ENCODE measurements around the gene SMIM3. TPM values are rescaled to one million over a fixed set of nuclear protein-coding genes. Genes with fewer than 3 reads are reported as not detected.

The SMIM3 gene
- total and polyA plus RNA-seq, 2 of the 13 experiments (the other 11 are each of a cell fraction or from before 2014, with no cell fraction given), result 11.6 to 96.7 TPM

DNA sequence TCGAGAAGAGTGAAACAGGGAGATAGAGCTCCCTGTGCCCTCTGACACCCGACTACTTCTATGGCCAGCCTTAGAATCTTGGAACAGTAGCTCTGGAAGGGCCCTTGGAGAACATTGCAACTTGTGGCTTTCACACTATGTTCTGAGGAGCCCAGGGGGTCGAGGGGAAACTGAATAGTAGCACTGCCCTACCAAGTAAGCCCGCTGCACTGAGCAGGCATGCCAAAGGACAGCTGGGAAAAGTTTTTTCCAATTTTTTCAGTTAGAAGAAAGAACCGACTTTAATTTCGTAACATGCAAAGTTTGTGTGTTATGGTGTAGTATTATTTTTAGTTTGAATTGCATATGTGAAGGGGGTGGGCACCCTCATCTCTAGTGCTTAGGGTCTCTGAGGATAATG, 10.9 kb downstream of the SMIM3 start:
- POLR2A ChIA-PET, result no interaction called here

GRCh38 chr5:150789943-150790611, 11.5 kb downstream of the SMIM3 start:
- DNase-seq (ENCODE audit: low spot score) (no peak), ATAC-seq (no peak), FAIRE-seq (no peak)
- no peak for TF ChIP-seq ZNF678 (CRISPR knock-in tag; IDR thresholded peaks at IDR 0.05)
- TF ChIP-seq, protein P1, sequence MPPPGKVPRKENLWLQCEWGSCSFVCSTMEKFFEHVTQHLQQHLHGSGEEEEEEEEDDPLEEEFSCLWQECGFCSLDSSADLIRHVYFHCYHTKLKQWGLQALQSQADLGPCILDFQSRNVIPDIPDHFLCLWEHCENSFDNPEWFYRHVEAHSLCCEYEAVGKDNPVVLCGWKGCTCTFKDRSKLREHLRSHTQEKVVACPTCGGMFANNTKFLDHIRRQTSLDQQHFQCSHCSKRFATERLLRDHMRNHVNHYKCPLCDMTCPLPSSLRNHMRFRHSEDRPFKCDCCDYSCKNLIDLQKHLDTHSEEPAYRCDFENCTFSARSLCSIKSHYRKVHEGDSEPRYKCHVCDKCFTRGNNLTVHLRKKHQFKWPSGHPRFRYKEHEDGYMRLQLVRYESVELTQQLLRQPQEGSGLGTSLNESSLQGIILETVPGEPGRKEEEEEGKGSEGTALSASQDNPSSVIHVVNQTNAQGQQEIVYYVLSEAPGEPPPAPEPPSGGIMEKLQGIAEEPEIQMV (CRISPR knock-in tag; IDR thresholded peaks at IDR 0.05; ENCODE audit: low read depth), result no peak
- TF ChIP-seq, protein P2, sequence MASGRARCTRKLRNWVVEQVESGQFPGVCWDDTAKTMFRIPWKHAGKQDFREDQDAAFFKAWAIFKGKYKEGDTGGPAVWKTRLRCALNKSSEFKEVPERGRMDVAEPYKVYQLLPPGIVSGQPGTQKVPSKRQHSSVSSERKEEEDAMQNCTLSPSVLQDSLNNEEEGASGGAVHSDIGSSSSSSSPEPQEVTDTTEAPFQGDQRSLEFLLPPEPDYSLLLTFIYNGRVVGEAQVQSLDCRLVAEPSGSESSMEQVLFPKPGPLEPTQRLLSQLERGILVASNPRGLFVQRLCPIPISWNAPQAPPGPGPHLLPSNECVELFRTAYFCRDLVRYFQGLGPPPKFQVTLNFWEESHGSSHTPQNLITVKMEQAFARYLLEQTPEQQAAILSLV (CRISPR knock-in tag; IDR thresholded peaks at IDR 0.05; ENCODE audit: borderline replicate concordance), result no peak
- no peak for TF ChIP-seq SATB2 (CRISPR knock-in tag; IDR thresholded peaks at IDR 0.05)
- TF ChIP-seq ONECUT2 (CRISPR knock-in tag; IDR thresholded peaks at IDR 0.05), result no peak
- TF ChIP-seq ZNF629 (CRISPR knock-in tag; conservative IDR thresholded peaks at IDR 0.05), result peak; percentile 82
- TF ChIP-seq ZNF138 (CRISPR knock-in tag; IDR thresholded peaks at IDR 0.05; ENCODE audit: low read depth), result no peak
- TF ChIP-seq RNF2 (conservative IDR thresholded peaks at IDR 0.05; ENCODE audit: low read depth), result no peak
- no peak overlapping the region for H3K9ac ChIP-seq (ENCODE audit: insufficient read depth, low read depth, low read length)
- intact Hi-C loops (cut with micrococcal nuclease; ENCODE audit: unreplicated experiment) (no loop called here), in situ Hi-C loops (cut with HindIII; ENCODE audit: extremely low pct_ligation_motif_present, low pct_unique_long_range_greater_than_20kb) (no loop called here)
- peaks cover 58% of the 10 kb centered on the region for H3K4me1 ChIP-seq (ENCODE audit: insufficient read depth, low read length)
- 94% methylated on average over 7 of the region's 7 CpGs for WGBS (ENCODE audit: low lambda C conversion rate)
- no peak overlapping the region for H3K4me3 ChIP-seq (replicated peaks in 1 of 3; ENCODE audit: insufficient read depth in 1 of 3, low read depth in 2 of 3, low read length in 3 of 3)
- CTCF ChIA-PET (ENCODE audit: low intra/inter-chr PET ratio, low total read pairs), result no interaction called here
- no peak overlapping the region for H2AFZ ChIP-seq (ENCODE audit: low read length)
- POLR2A ChIA-PET, result no interaction called here
- H3K79me2 ChIP-seq (ENCODE audit: insufficient read depth, low read length), result peaks cover 73% of the 10 kb centered on the region
- H3K9me3 ChIP-seq (ENCODE audit: low read length), result no peaks in the 10 kb centered on the region
- no TSS peak for BruUV-seq (replicated peaks)
- H3K4me2 ChIP-seq (ENCODE audit: low read depth, low read length), result no peak overlapping the region
- H3K27ac ChIP-seq (ENCODE audit: extremely low read length, insufficient read depth, low read length), result no peak overlapping the region
- H3K36me3 ChIP-seq (replicated peaks in 1 of 2; ENCODE audit: control insufficient read depth in 1 of 2, insufficient read depth in 2 of 2, low read length in 2 of 2), result peaks cover 4 to 14% of the 10 kb centered on the region in 2 experiments; a peak in 4 of 5 replicates
- peaks cover 13% of the 10 kb centered on the region for H4K20me1 ChIP-seq (ENCODE audit: insufficient read depth, low read length)
- no peaks in the 10 kb centered on the region for H3K27me3 ChIP-seq (ENCODE audit: control insufficient read depth in 1 of 2, insufficient read depth in 2 of 2, low read length in 2 of 2)

More for the DNA sequence above, 10.9 kb downstream of the SMIM3 start:
- Histone ChIP-seq H3K9me3 (ENCODE audit: low read length) (no peaks in the 10 kb centered on the region), H4K20me1 (ENCODE audit: insufficient read depth, low read length) (peaks cover 13% of the 10 kb centered on the region), H3K79me2 (ENCODE audit: insufficient read depth, low read length) (peaks cover 78% of the 10 kb centered on the region), H3K4me1 (ENCODE audit: insufficient read depth, low read length) (peaks cover 58% of the 10 kb centered on the region), H3K4me2 (ENCODE audit: low read depth, low read length) (no peak overlapping the region), H3K36me3 (replicated peaks in 1 of 2; ENCODE audit: control insufficient read depth in 1 of 2, insufficient read depth in 2 of 2, low read length in 2 of 2) (peaks cover 4 to 10% of the 10 kb centered on the region in 2 experiments; a peak in 4 of 5 replicates), H3K9ac (ENCODE audit: insufficient read depth, low read depth, low read length) (no peak overlapping the region), H3K27me3 (ENCODE audit: control insufficient read depth in 1 of 2, insufficient read depth in 2 of 2, low read length in 2 of 2) (no peaks in the 10 kb centered on the region), H3K4me3 (replicated peaks in 1 of 3; ENCODE audit: insufficient read depth in 1 of 3, low read depth in 2 of 3, low read length in 3 of 3) (no peak overlapping the region), H3K27ac (ENCODE audit: extremely low read length, insufficient read depth, low read length) (no peak overlapping the region), H2AFZ (ENCODE audit: low read length) (no peak overlapping the region)
- FAIRE-seq, result no peak
- CTCF ChIA-PET (ENCODE audit: low intra/inter-chr PET ratio, low total read pairs), result no interaction called here
- no peak for DNase-seq (ENCODE audit: low spot score)
- intact Hi-C loops (cut with micrococcal nuclease; ENCODE audit: unreplicated experiment), result no loop called here
- 87% methylated on average over 6 of the region's 6 CpGs for WGBS (ENCODE audit: low lambda C conversion rate)
- no peak for ATAC-seq
- TF ChIP-seq AGO2 (optimal IDR thresholded peaks at IDR 0.05; ENCODE audit: low read depth, low read length), result no peak
- no peak for TF ChIP-seq ELF3 (CRISPR knock-in tag; IDR thresholded peaks at IDR 0.05)
- no peak for TF ChIP-seq RBM22 (optimal IDR thresholded peaks at IDR 0.05; ENCODE audit: low read length)
- no peak for TF ChIP-seq KDM1A (CRISPR knock-in tag; IDR thresholded peaks at IDR 0.05)
- no peak for TF ChIP-seq TBL1XR1 (IDR thresholded peaks at IDR 0.05; ENCODE audit: borderline replicate concordance, low read length, partially characterized antibody)
- TF ChIP-seq MAFG (CRISPR knock-in tag; IDR thresholded peaks at IDR 0.05), result no peak
- TF ChIP-seq FOXP1 (IDR thresholded peaks at IDR 0.05), result no peak
- no peak for TF ChIP-seq FOXP1 (CRISPR knock-in tag; IDR thresholded peaks at IDR 0.05)
- BruUV-seq (replicated peaks), result no TSS peak
- in situ Hi-C loops (cut with HindIII; ENCODE audit: extremely low pct_ligation_motif_present, low pct_unique_long_range_greater_than_20kb), result no loop called here

Measured in HepG2 (cell line).